ENCODE measurements around the gene SLC25A47.

Gene SLC25A47

GRCh38 chr14:100348784-100349685, 25.9 kb downstream of the SLC25A47 start:
- DNase-seq = no peak

DNA sequence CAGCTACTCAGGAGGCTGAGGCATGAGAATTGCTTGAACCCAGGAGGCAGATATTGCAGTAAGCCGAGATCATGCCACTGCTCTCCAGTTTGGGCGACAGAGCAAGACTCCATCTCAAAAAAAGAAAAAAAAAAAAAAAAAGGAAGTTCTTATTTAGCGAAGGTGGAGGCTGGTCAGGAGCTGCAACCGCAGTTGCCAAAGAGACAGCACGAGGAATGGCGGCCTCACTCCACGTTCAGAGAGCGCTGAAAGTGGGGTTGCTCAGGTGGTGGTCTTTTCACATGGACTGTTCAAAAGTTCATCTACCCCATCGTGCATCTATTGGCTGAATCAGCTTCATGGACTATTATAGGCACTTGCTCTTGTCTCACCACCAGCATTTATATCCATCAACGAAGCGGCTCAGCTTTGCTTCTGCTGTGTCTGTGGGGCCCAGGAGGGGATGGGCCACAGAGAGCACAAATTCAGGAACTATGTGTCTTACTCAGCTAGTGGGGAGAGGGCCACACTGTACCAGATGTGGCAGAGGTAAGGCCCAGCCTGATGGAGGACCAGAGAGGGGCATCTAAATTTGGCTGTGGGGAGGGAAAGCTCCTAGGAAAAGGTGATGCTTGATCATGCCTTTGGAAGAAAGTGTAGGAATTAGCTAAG, 27.3 kb downstream of the SLC25A47 start:
- no peak for DNase-seq

DNA sequence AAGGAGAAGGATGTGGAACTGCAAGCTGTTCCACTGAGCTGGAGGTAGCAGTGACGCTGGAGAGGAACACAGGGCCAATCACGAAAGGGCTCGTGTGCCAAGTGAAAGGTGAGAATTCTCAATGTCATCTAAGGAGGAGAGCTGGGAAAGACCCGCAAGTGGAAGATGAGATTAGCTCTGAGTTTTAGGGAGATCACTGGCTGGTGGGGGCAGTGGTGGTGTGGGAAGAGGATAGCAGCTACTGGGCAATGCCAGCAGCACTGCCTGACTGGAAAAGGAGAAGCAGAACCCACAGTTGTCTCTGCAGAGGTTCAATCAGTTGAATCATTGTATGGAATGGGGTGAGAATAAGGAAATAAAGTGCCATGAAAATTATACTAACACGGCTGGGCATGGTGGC, 27.8 kb downstream of the SLC25A47 start:
- no peak for DNase-seq

DNA sequence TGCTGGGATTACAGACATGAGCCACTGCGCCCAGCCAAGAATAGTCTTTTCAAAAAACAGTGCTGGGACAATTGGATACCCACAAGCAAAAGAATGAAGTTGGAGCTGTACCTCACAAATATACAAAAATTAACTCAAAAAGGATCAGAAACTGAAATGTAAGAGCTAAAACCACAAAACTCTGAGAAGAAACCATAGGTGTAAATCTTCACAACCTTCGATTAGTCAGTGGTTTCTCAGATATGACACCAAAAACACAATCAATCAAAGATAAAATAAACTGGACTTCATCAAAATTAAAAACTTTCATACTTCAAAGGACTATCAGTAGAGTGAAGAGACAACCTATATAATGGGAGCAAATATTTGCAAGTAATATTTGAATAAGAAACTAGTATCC, 35.3 kb downstream of the SLC25A47 start:
- no peak for DNase-seq

GRCh38 chr14:100359111-100359510, 36.0 kb downstream of the SLC25A47 start:
- DNase-seq = no peak

DNA sequence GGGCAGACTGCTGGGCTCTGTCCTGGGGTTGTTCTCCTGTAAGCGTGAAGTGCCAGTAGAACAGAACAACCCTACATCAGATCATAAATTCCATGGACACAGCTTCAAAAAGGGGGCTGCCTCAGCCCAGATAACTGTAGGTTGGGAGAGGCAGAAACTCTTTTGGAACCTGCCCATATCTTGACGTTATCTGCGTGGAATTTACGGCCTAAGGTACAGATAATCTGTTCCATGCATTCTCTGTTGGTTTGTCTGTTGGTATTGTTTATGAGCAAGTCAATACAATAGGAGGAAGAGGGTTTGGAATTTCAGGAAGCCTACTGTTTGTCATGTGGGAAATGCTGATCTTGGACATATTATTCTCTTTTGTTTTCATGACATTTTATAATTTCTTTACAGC, 36.7 kb downstream of the SLC25A47 start:
- no peak for DNase-seq

- no peak for DNase-seq
These were observed 38.5 kb downstream of the SLC25A47 start for GRCh38 chr14:100361626-100362025.

DNA sequence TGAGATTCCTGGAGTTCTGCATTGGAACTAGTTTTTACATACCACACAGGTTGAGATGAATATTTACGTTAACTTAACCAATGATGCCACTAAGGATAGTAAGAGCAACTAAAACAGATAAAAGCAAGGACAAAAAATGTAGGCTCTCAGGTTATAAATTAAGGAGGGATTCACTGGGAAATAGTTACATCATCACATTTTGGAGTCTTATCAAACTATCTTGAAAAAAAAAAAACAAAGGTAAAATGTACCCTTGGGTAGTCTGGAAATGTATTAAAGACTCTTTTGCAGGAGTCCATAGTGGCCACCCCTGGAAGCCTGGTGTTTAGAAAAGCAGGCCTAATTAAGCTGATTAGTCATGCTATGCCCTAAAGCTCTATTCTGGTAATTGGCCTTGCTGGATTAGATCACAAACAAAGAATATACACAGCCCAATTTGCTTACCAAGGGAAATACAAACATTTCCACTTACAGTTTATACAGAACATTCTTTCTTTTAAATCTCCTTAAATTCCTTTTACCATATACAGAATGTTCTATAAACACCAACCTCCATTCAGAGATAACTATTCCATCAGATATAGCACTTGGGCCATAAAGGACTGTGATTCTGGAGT, 39.3 kb downstream of the SLC25A47 start:
- DNase-seq = no peak

GRCh38 chr14:100363053-100363452, 39.9 kb downstream of the SLC25A47 start:
- no peak for DNase-seq

DNA sequence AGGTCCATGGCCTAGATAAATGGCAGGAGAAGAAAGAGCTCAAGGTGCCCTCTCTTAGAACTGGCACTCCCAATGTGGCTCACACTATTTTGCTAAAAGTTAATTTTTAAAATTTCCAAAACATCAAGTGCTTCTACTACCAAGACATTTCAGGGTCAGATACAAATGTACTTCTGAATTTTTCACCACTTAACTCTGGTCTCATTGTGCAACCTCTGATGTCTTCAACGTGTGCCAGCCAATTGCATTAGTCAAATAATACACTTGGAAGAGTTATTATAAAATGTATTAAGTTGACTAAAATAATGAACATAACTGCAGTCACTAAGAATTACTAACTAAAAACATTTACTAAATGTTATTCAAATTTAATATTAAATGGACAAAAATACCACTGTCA, 41.3 kb downstream of the SLC25A47 start:
- no peak for DNase-seq

- no peak for DNase-seq
These were observed 42.6 kb downstream of the SLC25A47 start for GRCh38 chr14:100365741-100366140.

GRCh38 chr14:100369019-100369418, 45.9 kb downstream of the SLC25A47 start:
- DNase-seq = no peak

GRCh38 chr14:100370003-100370402, 46.9 kb downstream of the SLC25A47 start:
- no peak for DNase-seq

- DNase-seq = no peak
These were observed 48.6 kb downstream of the SLC25A47 start for GRCh38 chr14:100371773-100372172.

DNA sequence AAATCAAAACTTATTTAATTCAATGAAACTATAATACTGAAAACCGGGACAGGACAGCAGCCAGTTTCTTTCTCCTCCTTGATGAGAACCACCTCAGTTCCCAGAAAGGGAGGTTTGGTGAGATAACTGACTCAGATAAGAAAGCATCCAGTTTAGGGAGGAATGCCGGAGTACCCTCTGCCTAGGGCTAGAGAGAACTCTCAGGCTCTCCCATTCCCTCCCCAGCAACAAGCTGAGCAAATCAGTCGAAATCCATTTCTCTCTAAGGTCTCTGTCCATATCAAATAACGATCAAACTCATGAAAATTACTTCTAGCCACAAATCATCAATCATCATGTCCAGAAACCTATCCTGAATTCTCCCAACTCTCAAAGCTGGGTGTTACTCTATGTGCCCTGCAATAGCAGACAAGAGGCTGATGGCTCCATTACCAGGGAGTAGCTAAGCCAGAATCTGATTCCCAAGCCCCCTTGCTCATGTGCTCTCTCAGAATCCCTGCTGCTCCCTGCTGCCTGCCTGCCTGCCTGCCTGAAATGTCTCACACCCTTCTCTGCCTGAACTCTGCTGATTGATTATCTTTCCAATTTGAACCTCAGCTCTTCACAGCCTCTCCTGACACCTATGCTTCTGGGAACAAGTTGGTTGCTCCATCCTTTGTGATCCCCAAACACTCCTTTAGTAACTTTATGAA, 49.4 kb downstream of the SLC25A47 start:
- DNase-seq = no peak

DNA sequence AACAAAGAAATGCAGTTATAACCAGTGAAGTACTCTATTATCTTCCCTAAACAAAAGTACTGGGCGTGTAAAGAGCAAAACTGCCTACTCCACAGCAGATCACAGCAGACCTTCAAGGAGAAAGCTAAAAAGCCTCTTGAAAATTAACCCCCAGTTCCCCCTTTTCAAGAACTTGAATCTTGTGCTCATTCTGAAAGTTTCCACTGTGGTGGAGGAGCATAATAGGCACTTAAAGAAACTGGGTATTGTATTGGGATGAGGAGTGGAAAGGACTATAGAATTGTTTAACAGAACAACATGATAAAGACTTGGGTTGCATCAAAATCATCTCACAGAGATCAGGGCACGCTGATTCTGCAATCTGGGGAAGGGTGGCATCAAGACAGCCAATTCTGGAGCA, 51.1 kb downstream of the SLC25A47 start:
- DNase-seq = no peak

DNA sequence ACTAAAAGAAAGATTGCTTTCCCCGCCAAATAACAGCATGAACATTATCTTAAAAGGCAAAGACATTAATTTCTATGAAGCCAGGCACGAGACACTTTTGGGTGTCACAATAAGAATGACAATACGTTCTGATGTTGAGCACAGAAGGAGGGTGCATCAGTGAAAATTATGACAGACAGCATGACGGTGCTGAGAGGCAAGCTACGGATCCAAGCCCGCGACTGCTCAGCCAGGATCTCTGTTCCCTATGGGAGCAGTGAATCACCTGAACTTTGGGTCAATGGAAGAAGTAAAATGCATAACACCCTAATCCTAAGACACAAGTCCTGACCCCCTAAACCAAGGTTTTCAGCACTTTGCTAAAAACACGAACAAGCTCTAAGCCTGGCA, 51.7 kb downstream of the SLC25A47 start:
- no peak for DNase-seq

DNA sequence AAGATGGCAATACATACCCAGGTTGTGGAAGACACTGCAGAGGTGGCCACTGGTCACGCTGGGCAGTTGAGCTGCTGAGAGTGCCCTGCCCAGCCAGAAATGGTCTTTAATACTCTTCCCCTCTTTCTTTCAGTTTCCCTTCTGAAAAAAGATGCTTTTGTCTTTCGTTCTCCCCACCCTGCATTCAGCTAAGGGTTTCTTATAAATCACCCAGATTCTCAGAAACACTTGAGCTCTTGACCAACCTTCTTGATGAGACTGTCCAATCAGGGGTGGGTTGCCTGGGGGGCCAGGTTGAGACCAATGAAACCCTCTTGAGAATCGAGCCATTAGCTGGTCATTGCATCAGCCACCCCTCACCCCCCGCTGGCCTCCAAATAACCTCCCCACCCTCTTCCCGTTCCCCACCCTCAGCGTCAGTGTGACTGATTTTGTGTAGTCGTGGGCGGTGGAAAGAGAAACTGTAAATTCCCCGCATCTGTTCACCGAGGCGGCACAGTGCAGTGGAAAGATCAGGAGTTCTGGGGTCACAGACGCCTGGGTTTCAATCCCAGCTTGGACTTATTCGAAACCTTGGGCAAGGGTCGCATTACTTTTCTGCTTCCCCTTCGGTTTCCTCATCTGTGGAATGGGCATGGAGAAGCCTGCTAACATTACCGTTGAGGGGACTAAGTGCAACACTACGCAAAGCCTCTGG, 52.3 kb downstream of the SLC25A47 start:
- peak; percentile 62 for DNase-seq

DNA sequence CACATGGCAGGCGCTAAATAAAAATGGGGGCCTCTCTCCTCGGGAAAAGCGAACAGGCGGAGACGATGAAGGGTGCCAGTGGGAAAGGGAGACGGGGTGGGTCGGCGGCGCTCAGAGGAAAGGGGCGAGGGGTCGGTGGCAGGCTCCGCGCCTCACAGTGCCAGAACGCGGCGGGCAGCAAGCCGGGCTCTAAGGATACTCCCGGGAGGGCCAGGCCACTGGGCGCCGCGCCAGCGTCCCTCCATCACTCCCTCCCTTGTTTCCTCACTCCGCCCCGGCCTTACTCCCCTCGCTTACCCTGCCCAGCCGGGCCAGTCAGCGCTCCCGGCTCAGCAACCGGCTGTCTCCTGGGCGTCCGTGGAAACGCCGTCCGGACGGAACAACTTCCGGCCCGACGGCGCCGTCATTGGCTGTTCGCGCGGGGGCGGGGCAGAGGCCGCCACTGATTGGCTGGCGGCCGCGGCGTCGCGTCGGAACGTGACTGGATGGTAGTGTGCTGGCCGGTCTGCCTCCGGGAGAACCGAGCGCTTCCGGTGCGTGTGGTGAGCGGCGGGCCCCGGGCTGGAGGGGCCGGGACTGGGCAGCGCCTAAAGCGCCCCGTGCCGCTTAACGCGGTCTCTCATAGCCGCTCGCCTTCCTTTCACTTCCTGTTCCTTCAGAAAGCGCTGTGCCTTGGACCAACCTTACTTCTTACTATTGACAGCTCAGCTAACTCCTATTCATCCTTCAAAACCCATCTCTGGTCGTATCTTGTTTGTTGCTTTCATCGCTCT, 53.0 kb downstream of the SLC25A47 start, which contains the start of gene WDR25:
Gene WDR25, plus strand, starts transcription at position 523 of the 773 bp plus-strand sequence.
- peak; percentile 95 for DNase-seq

DNA sequence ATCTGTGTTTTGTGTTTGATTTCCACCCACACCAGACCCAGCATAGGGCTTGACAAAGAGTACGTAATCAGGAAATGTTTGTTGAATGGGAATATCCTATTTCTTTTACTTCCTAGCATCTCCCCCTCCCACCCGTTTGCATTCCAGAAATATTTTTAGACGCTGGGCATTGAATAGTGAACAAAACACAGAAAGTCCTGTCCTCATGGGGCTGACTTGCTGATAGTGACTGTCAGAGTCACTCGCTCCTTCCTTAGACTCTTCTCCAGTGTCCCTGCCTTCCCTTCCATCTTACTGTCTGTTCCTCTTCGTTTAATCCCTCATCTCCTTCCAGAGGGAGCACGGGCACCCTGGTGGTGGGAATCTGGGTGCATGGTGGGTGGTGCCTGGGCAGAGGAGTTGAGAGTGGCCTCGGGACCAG, 53.6 kb downstream of the SLC25A47 start:
- DNase-seq = no peak

All from activated CD4-positive, CD25-positive, alpha-beta regulatory T cell treated with anti-CD3 and anti-CD28 coated beads, Interleukin-2, amount 50 U/mL, for 72 hours (primary cell).